Measurements from ENCODE around the gene KDM1A. TPM values are rescaled to one million over a fixed set of nuclear protein-coding genes. Genes with fewer than 3 reads are reported as not detected.

The KDM1A gene
- total RNA-seq, 4 donors from 2014 or later = 44.4 to 56.5 (median 52.2) TPM

GRCh38 chr1:23103001-23103889, 84.0 kb downstream of the KDM1A start:
- Histone ChIP-seq H3K4me1 (peaks cover 0 to 53% (median 35%) of the 10 kb centered on the region in 4 donors), H3K27ac (peak overlapping the region in 3 of 4 donors; percentile 39 to 63 (median 47))

GRCh38 chr1:23108918-23109533, 89.8 kb downstream of the KDM1A start:
- no peak for DNase-seq (ENCODE audit: low spot score in 2 of 2)
- Histone ChIP-seq H3K9me3 (no peaks in the 10 kb centered on the region), H3K27ac (no peak overlapping the region), H3K36me3 (peaks cover 0 to 29% (median 4%) of the 10 kb centered on the region in 3 donors), H3K4me3 (no peak overlapping the region), H3K27me3 (no peaks in the 10 kb centered on the region), H3K4me1 (peaks cover 0 to 29% (median 15%) of the 10 kb centered on the region in 4 donors)
- TF ChIP-seq POLR2A (IDR thresholded peaks at IDR 0.05) (no peak), CTCF (IDR thresholded peaks at IDR 0.05) (no peak), EP300 (IDR thresholded peaks at IDR 0.05) (no peak)
- WGBS, 2 donors = 80 to 88% methylated on average over 4 of the region's 4 CpGs

More at GRCh38 chr1:23103001-23103889, 84.0 kb downstream of the KDM1A start:
- WGBS, 2 donors = 58 to 67% methylated on average over 10 of the region's 10 CpGs
- DNase-seq (ENCODE audit: low spot score in 2 of 2) = no peak
- Histone ChIP-seq H3K4me3 (no peak overlapping the region), H3K36me3 (peaks cover 0 to 22% (median 4%) of the 10 kb centered on the region in 3 donors), H3K27me3 (no peaks in the 10 kb centered on the region), H3K9me3 (no peaks in the 10 kb centered on the region)
- TF ChIP-seq EP300 (IDR thresholded peaks at IDR 0.05) (no peak), CTCF (IDR thresholded peaks at IDR 0.05) (no peak), POLR2A (IDR thresholded peaks at IDR 0.05) (no peak)

- Histone ChIP-seq H3K27me3 (no peaks in the 10 kb centered on the region), H3K4me1 (peaks cover 0 to 43% (median 20%) of the 10 kb centered on the region in 4 donors), H3K27ac (no peak overlapping the region), H3K36me3 (peaks cover 0 to 29% (median 4%) of the 10 kb centered on the region in 3 donors), H3K4me3 (no peak overlapping the region), H3K9me3 (no peaks in the 10 kb centered on the region)
- TF ChIP-seq EP300 (IDR thresholded peaks at IDR 0.05) (no peak), CTCF (IDR thresholded peaks at IDR 0.05) (no peak), POLR2A (IDR thresholded peaks at IDR 0.05) (no peak)
- no peak for DNase-seq (ENCODE audit: low spot score in 2 of 2)
- 97% methylated on average over 5 of the region's 5 CpGs for WGBS, 2 donors
These were observed 91.1 kb downstream of the KDM1A start for GRCh38 chr1:23110391-23110790.

GRCh38 chr1:23111600-23112535, 92.6 kb downstream of the KDM1A start:
- H3K27ac ChIP-seq = peak overlapping the region in 2 of 4 donors; percentile 14 to 65
- H3K36me3 ChIP-seq = peaks cover 0 to 20% (median under 1%) of the 10 kb centered on the region in 3 donors
- DNase-seq (ENCODE audit: low spot score in 2 of 2) = no peak
- 72 to 74% methylated on average over 6 of the region's 6 CpGs for WGBS, 2 donors
- no peaks in the 10 kb centered on the region for H3K9me3 ChIP-seq
- TF ChIP-seq CTCF (IDR thresholded peaks at IDR 0.05) (no peak), POLR2A (IDR thresholded peaks at IDR 0.05) (no peak), EP300 (IDR thresholded peaks at IDR 0.05) (no peak)
- H3K4me1 ChIP-seq = peaks cover 0 to 48% (median 22%) of the 10 kb centered on the region in 4 donors
- H3K27me3 ChIP-seq = no peaks in the 10 kb centered on the region
- no peak overlapping the region for H3K4me3 ChIP-seq

Data from tibial nerve (tissue), 4 donors.